Iris pigment epithelial cell (primary cell): ENCODE results near the gene IGF1R.
"Not testable (repeated sequence)": the region's sequence is repeated elsewhere in the genome, so short reads cannot be mapped to it uniquely, and the experiment has no call there.

Experiments
- DNase-seq: peaks from one replicate; pipeline ENCODE4 v3.0.0-alpha.2; 2011; ENCODE audit warnings: low read depth

IGF1R gene

GRCh38 chr15:98998279-98998678 lies 349.9 kb downstream of the IGF1R start:
- no peak for DNase-seq

- no peak for DNase-seq
Measured at GRCh38 chr15:98999233-98999632, 350.9 kb downstream of the IGF1R start.

- no peak for DNase-seq
Measured at GRCh38 chr15:99002226-99002625, 353.9 kb downstream of the IGF1R start.

GRCh38 chr15:99003317-99003716 lies 355.0 kb downstream of the IGF1R start:
- not testable (repeated sequence) for DNase-seq

GRCh38 chr15:99004998-99005974 lies 356.9 kb downstream of the IGF1R start:
- not testable (repeated sequence) for DNase-seq

- DNase-seq = no peak
Measured at GRCh38 chr15:99006146-99006545, 357.8 kb downstream of the IGF1R start.

GRCh38 chr15:99006904-99007495 lies 358.7 kb downstream of the IGF1R start:
- no peak for DNase-seq

GRCh38 chr15:99009741-99010330 lies 361.5 kb downstream of the IGF1R start:
- peak; percentile 38 for DNase-seq

GRCh38 chr15:99010768-99011167 lies 362.4 kb downstream of the IGF1R start:
- peak; percentile 8 for DNase-seq
